Measurements from ENCODE around the gene RTBDN. TPM values are rescaled to one million over a fixed set of nuclear protein-coding genes. Genes with fewer than 3 reads are reported as not detected.
"Not testable (repeated sequence)": the region's sequence is repeated elsewhere in the genome, so short reads cannot be mapped to it uniquely, and the experiment has no call there.

RTBDN gene
- total RNA-seq, 1 donor from 2014 or later: not detected

GRCh38 chr19:12801466-12802266 is 32.7 kb downstream of the RTBDN start, which contains the start of the genes PRDX2 and THSD8:
Gene PRDX2, minus strand, starts transcription at chr19:12801800. Its CDS starts 539 bp downstream, at chr19:12801261.
Gene THSD8, plus strand, starts transcription at chr19:12802069. Its CDS starts 3 bp downstream, at chr19:12802072.
- peaks cover 20% of the 10 kb centered on the region for H3K4me1 Mint-ChIP-seq (ENCODE audit: low read depth)
- H3K27ac Mint-ChIP-seq: peak within 1 kb of the TSS; percentile 94
- no peaks in the 10 kb centered on the region for H3K9me3 Mint-ChIP-seq (ENCODE audit: low read depth)
- no peak for TF ChIP-seq CTCF (IDR thresholded peaks at IDR 0.05; ENCODE audit: unreplicated experiment)
- peak; percentile 84 for DNase-seq (ENCODE audit: low spot score, unreplicated experiment)
- H3K36me3 Mint-ChIP-seq (ENCODE audit: insufficient read depth): peaks cover 4% of the 10 kb centered on the region
- H3K27me3 Mint-ChIP-seq: peaks cover 3% of the 10 kb centered on the region
- H3K4me3 Mint-ChIP-seq (ENCODE audit: low read depth): peak within 1 kb of the TSS; percentile 92

GRCh38 chr19:12800923-12801465 is 33.4 kb downstream of the RTBDN start:
- Mint-ChIP-seq H3K36me3 (ENCODE audit: insufficient read depth) (peaks cover 6% of the 10 kb centered on the region), H3K27me3 (peaks cover 3% of the 10 kb centered on the region), H3K4me1 (ENCODE audit: low read depth) (peaks cover 15% of the 10 kb centered on the region), H3K4me3 (ENCODE audit: low read depth) (peak overlapping the region; percentile 92), H3K9me3 (ENCODE audit: low read depth) (no peaks in the 10 kb centered on the region), H3K27ac (peak overlapping the region; percentile 94)
- no peak for TF ChIP-seq CTCF (IDR thresholded peaks at IDR 0.05; ENCODE audit: unreplicated experiment)
- DNase-seq (ENCODE audit: low spot score, unreplicated experiment): no peak

- no peak overlapping the region for H3K27ac Mint-ChIP-seq
- H3K9me3 Mint-ChIP-seq (ENCODE audit: low read depth): no peaks in the 10 kb centered on the region
- no peak for DNase-seq (ENCODE audit: low spot score, unreplicated experiment)
- TF ChIP-seq CTCF (IDR thresholded peaks at IDR 0.05; ENCODE audit: unreplicated experiment): no peak
- peaks cover 14% of the 10 kb centered on the region for H3K4me1 Mint-ChIP-seq (ENCODE audit: low read depth)
- peak overlapping the region; percentile 92 for H3K4me3 Mint-ChIP-seq (ENCODE audit: low read depth)
- H3K27me3 Mint-ChIP-seq: peaks cover 3% of the 10 kb centered on the region
- H3K36me3 Mint-ChIP-seq (ENCODE audit: insufficient read depth): peaks cover 6% of the 10 kb centered on the region
Observed at GRCh38 chr19:12800466-12800770, 34.0 kb downstream of the RTBDN start.

- no peak for DNase-seq (ENCODE audit: low spot score, unreplicated experiment)
- Mint-ChIP-seq H3K36me3 (ENCODE audit: insufficient read depth) (peaks cover 6% of the 10 kb centered on the region), H3K27ac (no peak overlapping the region), H3K4me3 (ENCODE audit: low read depth) (peak overlapping the region; percentile 92), H3K27me3 (peaks cover 3% of the 10 kb centered on the region), H3K9me3 (ENCODE audit: low read depth) (no peaks in the 10 kb centered on the region), H3K4me1 (ENCODE audit: low read depth) (peaks cover 14% of the 10 kb centered on the region)
- no peak for TF ChIP-seq CTCF (IDR thresholded peaks at IDR 0.05; ENCODE audit: unreplicated experiment)
Observed at GRCh38 chr19:12799742-12800465, 34.5 kb downstream of the RTBDN start.

GRCh38 chr19:12797607-12798006 is 36.8 kb downstream of the RTBDN start:
- not testable (repeated sequence) for DNase-seq (ENCODE audit: low spot score, unreplicated experiment); H3K27ac Mint-ChIP-seq; H3K27me3 Mint-ChIP-seq; H3K9me3 Mint-ChIP-seq (ENCODE audit: low read depth); H3K4me3 Mint-ChIP-seq (ENCODE audit: low read depth); H3K36me3 Mint-ChIP-seq (ENCODE audit: insufficient read depth)
- peaks cover 17% of the 10 kb centered on the region for H3K4me1 Mint-ChIP-seq (ENCODE audit: low read depth)

Measured in progenitor cell of endocrine pancreas (in vitro differentiated cells).